Urothelium cell line (cell line): ENCODE data around the gene ADAMTS4.

ENCODE experiments used
- DNase-seq: peaks from one replicate; pipeline ENCODE4 v3.0.0; 2011; ENCODE audit warnings: low spot score, mixed read lengths
- FAIRE-seq: peaks from 2 replicates; lab custom pipeline; 2011; peaks lifted over from hg19 to GRCh38; lab: Jason Lieb, UNC

The ADAMTS4 gene

DNA sequence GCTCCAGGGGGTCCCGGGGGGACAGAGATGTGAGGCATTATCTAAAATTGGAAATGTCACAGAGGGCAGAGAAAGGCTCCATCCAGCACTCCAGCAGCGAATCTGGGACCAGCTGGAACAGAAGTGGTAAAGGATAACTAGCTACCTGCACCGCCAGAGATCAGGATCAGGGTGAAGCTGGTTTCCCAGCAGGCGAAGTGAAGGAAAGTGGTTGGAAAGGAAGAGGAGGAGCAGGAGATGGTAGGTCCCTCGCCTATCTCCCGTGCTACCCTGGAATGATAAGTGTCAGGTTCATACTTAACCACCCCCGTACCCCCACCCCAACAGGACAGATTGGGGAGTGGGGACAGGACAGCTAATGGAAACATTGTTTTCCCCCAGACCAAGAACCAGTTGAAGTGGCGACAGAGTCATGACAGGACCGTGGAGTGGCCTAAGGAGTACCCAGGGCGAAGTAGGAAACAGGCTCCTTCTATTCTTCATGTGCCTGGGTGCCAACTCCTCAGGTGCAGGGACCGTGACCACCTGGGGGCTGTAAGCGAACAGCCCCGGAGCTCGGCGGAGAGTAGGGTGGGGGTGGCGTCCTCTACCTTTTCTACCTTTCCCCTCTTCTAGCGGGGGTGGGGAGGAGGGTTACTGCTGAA, 22.3 kb downstream of the ADAMTS4 start:
- FAIRE-seq = no peak
- no peak for DNase-seq

DNA sequence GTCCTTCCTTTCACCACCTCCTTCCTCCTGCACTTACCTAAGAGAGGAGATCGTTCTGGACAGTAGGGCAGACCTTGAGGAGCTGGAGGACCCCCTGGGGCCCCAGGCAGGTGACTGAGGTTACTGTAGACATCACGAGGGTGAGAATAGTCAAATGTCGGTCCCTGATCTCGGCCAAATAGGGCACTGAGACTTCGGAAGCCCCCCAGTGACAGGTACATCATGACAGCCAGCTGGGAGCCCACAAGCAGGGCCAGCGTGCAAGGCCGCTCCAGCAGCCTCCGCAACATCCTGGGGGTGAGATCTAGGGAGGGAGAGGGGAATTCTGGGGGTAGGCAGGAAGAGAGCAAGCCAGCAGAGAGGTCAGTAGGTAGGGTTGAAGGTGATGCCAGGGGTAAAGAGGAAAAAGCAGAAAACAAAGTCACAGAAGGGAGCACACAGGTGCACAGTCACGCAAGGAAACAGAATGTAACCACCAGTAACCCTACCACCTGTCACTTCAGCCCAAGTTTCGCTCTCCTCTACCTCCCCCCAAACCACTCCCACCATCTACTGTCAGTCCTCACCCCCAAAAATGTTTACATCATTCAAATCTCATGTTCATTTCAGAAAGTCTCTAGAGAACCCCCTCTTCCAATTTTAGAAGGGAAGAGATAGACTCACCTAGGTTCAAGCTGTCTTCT, 22.9 kb downstream of the ADAMTS4 start:
- no peak for DNase-seq
- no peak for FAIRE-seq

DNA sequence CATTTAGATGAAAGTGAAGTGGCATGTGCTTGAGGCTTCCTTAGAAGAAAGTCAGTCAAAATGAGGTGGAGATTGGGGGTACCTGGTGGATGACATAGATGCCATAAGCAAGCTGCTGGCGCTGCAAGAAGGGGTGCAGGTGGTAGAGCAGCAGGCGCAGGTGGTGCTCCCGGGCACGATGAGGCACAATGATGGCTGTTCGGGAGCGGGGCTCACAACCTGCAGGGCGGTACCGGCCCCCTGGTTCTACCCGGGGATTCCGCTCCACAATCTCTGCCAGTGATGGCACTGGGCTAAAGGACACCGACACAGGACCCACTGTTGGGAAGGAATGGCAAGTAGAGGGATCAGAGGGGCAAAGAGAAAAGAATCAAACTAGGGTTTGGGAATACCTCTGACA, 23.9 kb downstream of the ADAMTS4 start:
- FAIRE-seq (no peak), DNase-seq (no peak)

DNA sequence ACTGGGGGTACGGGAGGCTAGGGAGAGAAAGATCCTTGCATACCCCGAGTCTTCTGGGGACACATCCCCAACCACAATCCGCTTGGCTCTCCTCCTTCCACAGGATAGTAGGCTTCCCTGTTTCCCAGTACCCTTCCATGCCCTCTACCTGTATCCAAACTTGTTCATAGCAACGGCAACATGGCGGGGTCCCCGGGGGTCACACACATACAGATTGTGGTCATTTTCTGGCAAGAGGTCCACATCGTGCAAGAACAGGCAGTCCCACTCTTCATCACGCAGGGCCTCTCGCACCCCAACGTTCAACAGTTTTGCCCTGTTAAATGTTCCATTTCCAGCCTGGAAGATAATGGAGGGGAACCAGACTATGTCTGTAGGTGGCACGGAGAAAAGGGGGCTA, 25.1 kb downstream of the ADAMTS4 start:
- DNase-seq = no peak
- no peak for FAIRE-seq

DNA sequence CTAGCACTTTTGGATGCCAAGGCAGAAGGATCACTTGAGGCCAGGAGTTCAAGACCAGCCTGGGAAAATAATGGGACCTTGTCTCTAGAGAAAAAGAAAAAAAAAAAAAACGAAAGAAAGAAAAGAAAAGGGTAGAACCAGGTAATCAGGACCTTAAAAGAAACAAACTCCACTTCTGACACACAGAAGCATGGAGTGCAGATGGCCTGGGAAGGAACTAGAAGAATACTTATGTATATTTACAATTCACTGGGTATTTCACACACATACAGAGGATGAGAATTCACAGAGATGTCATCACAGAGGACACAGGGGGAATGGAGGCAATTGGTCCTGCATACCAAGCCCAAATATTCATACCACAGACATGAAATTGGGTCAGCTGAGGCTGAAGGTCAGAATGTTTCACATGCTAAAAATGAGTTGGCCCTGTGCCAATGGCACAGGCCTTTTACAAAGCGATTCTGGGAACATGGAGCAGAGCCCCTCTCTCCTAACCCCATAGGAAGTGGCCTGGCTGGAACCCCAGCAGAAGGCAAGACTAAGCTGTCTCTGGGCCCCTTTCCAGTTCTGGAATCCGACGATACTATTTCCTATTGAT, 26.0 kb downstream of the ADAMTS4 start:
- FAIRE-seq (no peak), DNase-seq (no peak)

DNA sequence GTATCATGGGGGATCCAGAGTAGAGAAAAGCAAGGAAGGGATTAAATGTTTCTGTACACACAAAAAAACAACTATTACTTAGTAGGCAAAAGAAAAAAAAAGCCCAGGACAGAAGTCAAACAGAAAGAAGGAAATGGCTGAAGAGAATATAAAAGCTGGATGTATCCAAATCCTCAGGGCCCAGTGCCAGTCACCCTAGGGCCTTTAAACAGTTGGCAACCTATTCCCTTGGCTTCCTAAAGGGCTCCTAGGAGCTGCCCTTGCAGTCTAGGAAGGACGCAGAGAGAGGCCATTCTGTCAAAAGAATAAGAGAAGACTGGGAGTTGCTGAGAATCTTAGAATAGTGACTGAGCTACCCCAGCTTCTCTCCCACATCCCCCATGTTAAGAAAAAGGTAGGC, 26.5 kb downstream of the ADAMTS4 start:
- DNase-seq (no peak), FAIRE-seq (no peak)

DNA sequence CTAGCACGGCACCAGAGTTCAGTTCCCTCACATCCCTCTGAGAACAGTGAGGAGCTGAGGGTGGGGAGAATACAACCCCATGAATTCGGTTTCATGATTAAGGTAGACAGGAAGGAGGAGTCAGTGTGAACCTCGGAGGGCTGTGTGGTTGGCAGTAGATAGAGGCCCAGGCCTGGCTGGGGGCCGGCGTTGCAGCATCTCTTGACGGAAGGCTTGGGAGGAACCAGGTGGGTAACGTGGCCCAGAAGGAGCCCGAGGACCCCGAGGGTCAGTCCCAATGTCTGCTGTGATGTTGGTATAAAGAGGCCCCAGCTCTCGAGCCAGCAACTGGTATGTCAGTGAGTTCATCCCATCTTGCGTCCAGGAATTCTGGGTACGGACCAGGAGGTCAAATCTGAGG, 27.2 kb downstream of the ADAMTS4 start:
- no peak for DNase-seq
- no peak for FAIRE-seq

DNA sequence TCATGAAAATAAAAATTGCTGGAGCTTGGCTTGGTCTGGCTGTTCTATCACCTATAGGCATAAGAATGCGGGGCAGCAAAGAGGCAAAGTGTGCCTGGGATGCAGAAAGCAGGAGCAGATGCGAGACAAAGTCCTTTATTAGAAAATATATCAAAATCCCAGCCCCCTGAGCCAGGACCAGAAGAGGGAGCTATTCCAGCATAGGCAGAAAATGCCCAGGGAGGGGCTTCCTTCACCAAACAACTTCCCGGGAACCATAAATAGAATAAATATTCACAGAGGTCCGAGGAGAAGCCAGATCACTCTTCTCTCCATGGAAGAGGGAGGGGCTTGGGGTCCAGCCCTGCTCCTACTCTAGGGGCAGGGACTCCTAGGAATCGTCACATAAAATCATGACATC, 27.7 kb downstream of the ADAMTS4 start:
- no peak for DNase-seq
- FAIRE-seq = no peak

DNA sequence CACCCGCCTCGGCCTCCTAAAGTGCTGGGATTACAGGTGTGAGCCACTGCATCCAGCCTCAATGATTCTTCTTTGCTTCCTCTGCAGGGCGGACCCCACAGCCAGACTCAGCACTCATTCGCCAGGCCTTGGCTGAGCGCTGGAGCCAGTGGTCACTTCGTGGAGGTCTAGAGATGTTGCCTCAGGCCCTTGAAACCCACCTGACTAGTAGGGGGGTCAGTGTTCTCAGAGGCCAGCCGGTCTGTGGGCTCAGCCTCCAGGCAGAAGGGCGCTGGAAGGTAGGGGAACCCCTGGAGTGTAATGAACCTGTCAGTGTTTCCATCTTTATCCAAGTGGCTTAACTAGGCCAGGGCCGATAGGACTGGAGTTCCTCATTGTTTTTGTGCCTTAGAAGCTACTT, 29.9 kb downstream of the ADAMTS4 start:
- FAIRE-seq = no peak

DNA sequence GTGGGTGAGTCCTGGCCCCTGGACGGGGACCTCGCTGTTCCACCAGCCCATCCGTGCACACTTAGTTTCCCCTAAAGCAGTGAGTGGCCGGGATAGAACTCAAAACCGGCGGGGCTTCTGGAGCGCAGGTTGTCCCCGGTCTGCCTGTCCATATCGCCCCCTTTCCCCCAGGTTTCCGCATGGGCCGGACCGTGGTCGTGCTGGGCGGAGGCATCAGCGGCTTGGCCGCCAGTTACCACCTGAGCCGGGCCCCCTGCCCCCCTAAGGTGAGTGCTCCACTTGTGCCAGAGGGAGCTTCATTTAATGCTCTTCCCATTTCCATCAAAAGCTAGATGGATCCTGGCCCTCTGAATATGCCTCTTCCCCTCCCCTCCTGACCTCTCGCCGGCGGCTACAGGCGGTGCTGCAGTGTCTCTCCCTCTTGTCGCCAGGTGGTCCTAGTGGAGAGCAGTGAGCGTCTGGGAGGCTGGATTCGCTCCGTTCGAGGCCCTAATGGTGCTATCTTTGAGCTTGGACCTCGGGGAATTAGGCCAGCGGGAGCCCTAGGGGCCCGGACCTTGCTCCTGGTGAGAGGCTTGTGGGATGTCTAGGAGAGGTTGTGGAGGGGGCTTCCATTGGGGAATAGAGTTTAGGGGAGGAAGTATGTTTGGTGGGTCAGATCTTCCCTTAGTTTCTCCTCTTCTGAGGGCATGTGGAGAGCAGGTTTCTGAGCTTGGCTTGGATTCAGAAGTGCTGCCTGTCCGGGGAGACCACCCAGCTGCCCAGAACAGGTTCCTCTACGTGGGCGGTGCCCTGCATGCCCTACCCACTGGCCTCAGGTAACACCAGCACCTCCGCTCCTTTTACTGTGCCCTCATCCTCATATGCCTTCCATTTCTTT, 31.9 kb downstream of the ADAMTS4 start:
- no peak for DNase-seq
- no peak for FAIRE-seq

More for the DNA sequence above, 29.9 kb downstream of the ADAMTS4 start:
- DNase-seq = no peak

DNA sequence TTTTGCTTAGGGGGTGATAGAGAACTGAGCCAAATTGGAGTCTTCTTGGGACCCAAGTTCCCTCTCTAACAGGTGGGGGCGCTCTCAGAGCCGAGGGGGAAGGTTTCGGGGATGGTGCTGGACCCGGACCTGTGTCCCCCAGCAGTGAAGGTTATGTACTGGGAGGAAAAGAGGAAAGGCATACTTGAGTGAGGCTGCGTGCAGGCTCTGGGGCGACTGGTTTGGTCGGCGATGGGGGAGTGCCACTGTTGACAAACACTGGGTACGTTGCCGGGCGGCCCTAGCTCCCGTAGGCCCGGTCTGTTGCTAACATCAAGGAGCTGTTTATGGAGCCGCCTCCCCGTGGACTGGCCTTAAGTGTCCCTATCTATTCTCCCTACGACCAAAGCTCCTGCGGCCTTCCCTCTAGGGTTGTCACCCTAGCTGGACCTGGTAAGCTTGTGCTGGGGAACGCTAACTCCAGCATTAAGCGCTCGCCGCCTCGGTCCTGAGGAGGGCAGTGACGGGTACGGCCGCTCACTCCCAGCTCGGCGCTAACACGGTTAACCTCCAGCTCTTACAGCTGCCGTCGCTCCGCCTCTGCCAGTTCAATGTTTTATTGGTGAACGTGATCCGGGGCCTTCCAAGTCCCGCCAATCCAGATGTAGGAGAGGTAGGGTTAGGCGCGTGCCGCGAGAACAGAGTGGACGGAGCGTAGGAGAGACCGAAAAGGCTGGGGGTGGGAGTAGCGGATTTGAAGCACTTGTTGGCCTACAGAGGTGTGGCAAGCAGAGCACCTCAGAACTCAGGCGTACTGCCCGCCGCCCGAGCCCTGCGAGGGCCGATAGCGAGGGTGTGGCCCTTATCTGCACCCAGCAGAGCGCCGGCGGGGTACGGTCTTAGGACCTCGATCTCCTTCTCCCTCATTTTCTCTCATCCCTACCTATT, 32.8 kb downstream of the ADAMTS4 start, which contains the start of gene PPOX:
TSS of gene PPOX (plus strand) at position 685 of the 927 bp plus-strand sequence. CDS start 422 bp downstream, outside the sequence.
- peak; percentile 93 for DNase-seq
- FAIRE-seq = peak; percentile 5

DNA sequence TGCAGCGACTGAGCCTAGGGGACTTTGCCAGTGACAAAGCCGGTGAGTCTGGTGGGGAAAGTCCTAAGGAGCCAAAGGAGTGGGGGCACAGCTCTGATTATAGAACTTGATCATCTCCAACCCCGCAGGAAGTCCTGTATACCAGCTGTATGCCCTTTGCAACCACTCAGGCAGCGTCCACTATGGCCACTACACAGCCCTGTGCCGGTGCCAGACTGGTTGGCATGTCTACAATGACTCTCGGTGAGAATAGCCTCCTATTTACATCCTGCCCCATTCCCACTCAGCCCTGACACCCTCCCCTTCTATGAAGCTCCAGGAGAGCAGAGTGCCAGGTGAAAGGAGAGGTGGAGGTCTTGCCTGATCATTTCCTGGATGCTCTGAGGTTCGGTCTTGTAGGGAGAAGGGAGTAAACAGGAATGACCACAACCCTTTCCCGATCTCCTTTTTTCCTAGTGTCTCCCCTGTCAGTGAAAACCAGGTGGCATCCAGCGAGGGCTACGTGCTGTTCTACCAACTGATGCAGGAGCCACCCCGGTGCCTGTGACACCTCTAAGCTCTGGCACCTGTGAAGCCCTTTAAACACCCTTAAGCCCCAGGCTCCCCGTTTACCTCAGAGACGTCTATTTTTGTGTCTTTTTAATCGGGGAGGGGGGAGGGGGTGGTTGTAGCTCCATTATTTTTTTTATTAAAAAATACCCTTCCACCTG, 33.8 kb downstream of the ADAMTS4 start:
- no peak for DNase-seq

DNA sequence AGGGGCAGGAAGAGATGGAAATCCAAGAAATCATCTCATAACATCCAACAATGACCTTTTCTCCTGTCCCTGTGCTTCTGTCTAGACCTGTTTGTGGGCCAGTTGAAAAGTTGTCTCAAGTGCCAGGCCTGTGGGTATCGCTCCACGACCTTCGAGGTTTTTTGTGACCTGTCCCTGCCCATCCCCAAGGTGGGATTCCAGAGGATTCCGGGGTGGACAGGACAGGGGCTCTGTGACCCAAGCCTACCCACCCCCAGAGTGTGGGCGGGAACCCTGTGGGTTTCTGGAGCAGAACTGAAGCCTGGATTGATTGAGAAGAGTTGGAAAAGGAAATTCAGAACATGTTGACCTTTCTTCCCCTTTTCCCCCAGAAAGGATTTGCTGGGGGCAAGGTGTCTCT, 35.1 kb downstream of the ADAMTS4 start:
- FAIRE-seq = no peak

More for the DNA sequence above, 33.8 kb downstream of the ADAMTS4 start:
- no peak for FAIRE-seq

DNA sequence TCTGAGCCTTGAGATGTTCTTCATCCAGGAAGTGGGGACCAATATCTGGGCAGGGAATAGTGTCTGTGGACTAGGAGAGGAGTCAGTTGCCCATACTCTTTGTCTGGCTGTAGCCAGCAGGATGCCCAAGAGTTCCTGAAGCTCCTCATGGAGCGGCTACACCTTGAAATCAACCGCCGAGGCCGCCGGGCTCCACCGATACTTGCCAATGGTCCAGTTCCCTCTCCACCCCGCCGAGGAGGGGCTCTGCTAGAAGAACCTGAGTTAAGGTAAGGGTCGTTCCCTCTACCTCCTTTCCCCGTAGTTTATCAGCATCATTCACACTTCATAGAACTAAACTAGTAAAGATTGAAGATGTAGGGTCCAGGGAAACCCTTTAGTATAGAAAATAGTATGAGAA, 36.0 kb downstream of the ADAMTS4 start:
- no peak for DNase-seq

More for the DNA sequence above, 35.1 kb downstream of the ADAMTS4 start:
- DNase-seq = no peak

DNA sequence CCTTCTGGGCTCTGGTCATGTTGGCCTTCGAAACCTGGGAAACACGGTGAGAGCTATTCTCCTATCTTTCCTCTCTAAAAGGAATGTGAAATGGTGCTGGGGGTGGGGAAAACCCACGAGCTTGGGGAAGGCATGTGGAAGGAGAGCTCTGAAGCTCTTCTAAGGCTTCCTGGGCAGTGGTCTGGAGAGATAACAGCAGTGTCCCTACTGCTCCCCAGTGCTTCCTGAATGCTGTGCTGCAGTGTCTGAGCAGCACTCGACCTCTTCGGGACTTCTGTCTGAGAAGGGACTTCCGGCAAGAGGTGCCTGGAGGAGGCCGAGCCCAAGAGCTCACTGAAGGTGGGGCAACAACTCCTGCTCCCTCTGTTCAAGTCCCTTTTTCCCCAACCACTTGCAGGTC, 36.8 kb downstream of the ADAMTS4 start:
- DNase-seq (no peak), FAIRE-seq (no peak)

More for the DNA sequence above, 36.0 kb downstream of the ADAMTS4 start:
- FAIRE-seq = no peak

DNA sequence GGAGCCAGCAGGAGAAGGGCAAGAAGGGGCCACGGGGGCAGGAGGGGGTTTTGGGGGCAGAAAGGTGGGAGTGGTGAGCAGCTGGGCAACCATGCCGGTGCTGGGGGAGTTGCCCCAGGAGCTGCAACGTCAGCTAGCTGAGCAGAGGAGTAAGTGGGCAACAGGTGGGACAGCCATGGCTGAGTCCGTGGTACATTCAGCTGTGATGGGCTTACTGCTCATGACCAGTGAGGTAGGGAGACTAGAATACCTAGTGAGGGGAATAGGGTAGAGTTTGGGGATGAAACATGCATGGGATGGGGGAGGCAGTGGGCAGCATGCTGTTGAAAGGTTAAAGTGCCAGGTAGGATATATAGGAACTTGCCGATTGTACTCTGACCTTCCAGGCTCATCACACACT, 37.2 kb downstream of the ADAMTS4 start:
- DNase-seq (no peak), FAIRE-seq (no peak)

DNA sequence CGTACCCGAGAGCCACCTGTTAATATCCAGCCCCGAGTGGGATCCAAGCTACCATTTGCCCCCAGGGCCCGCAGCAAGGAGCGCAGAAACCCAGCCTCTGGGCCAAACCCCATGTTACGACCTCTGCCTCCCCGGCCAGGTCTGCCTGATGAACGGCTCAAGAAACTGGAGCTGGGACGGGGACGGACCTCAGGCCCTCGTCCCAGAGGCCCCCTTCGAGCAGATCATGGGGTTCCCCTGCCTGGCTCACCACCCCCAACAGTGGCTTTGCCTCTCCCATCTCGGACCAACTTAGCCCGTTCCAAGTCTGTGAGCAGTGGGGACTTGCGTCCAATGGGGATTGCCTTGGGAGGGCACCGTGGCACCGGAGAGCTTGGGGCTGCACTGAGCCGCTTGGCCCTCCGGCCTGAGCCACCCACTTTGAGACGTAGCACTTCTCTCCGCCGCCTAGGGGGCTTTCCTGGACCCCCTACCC, 38.1 kb downstream of the ADAMTS4 start:
- FAIRE-seq = no peak
- DNase-seq = no peak

DNA sequence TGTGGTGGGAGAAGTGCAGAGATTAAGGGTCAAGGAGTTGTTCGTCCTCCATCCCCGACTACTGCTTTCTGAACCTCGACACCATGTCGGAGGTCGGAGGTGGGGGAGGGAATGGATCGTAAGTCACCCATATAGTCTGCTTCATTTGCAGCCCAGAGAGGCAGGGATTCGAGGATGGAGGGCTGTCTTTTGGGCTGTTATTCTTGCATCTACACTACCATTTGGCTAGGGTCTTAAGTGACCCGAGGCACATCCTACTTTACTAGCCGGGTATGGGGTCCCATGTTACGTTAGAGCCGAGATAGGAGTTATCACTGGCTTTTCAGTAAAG, 39.0 kb downstream of the ADAMTS4 start:
- FAIRE-seq = no peak
- no peak for DNase-seq
